ENCODE results near the gene SLX9. TPM values are rescaled to one million over a fixed set of nuclear protein-coding genes. Genes with fewer than 3 reads are reported as not detected.

SLX9 gene
- total RNA-seq, 2 donors from 2014 or later, result 25.3 to 63.9 TPM

GRCh38 chr21:44946254-44947041, 6.6 kb downstream of the SLX9 start:
- no peaks in the 10 kb centered on the region for H3K9me3 Mint-ChIP-seq
- DNase-seq (ENCODE audit: low spot score in 2 of 2) (no peak), ATAC-seq (no peak)
- H3K27ac Mint-ChIP-seq, result no peak overlapping the region
- H3K36me3 Mint-ChIP-seq, result peaks cover 2 to 3% of the 10 kb centered on the region in 2 donors

GRCh38 chr21:44947111-44947929, 7.5 kb downstream of the SLX9 start:
- H3K36me3 Mint-ChIP-seq, result no peaks in the 10 kb centered on the region
- H3K9me3 Mint-ChIP-seq, result no peaks in the 10 kb centered on the region
- ATAC-seq (no peak), DNase-seq (ENCODE audit: low spot score in 2 of 2) (no peak)
- no peak overlapping the region for H3K27ac Mint-ChIP-seq

GRCh38 chr21:44947930-44948331, 8.1 kb downstream of the SLX9 start:
- H3K27ac Mint-ChIP-seq, result no peak overlapping the region
- no peaks in the 10 kb centered on the region for H3K9me3 Mint-ChIP-seq
- ATAC-seq, result no peak
- no peak for DNase-seq (ENCODE audit: low spot score in 2 of 2)
- no peaks in the 10 kb centered on the region for H3K36me3 Mint-ChIP-seq

GRCh38 chr21:44948426-44949120, 8.7 kb downstream of the SLX9 start:
- no peak for ATAC-seq
- Mint-ChIP-seq H3K36me3 (no peaks in the 10 kb centered on the region), H3K27ac (no peak overlapping the region), H3K9me3 (no peaks in the 10 kb centered on the region)
- no peak for DNase-seq (ENCODE audit: low spot score in 2 of 2)

GRCh38 chr21:44949161-44949778, 9.4 kb downstream of the SLX9 start:
- no peaks in the 10 kb centered on the region for H3K36me3 Mint-ChIP-seq
- DNase-seq (ENCODE audit: low spot score in 2 of 2) (no peak), ATAC-seq (peak in 1 of 2 donors; percentile 16)
- no peak overlapping the region for H3K27ac Mint-ChIP-seq
- H3K9me3 Mint-ChIP-seq, result no peaks in the 10 kb centered on the region

- Mint-ChIP-seq H3K9me3 (no peaks in the 10 kb centered on the region), H3K36me3 (no peaks in the 10 kb centered on the region), H3K27ac (no peak overlapping the region)
- DNase-seq (ENCODE audit: low spot score in 2 of 2) (peak in 1 of 2 donors; percentile 89), ATAC-seq (peak; percentile 92 to 95)
Observed at GRCh38 chr21:44949779-44950198, 10.0 kb downstream of the SLX9 start.

GRCh38 chr21:44950351-44950750, 10.5 kb downstream of the SLX9 start:
- H3K36me3 Mint-ChIP-seq, result no peaks in the 10 kb centered on the region
- no peaks in the 10 kb centered on the region for H3K9me3 Mint-ChIP-seq
- H3K27ac Mint-ChIP-seq, result no peak overlapping the region
- ATAC-seq (no peak), DNase-seq (ENCODE audit: low spot score in 2 of 2) (no peak)

- Mint-ChIP-seq H3K36me3 (no peaks in the 10 kb centered on the region), H3K27ac (peak overlapping the region in 1 of 2 donors; percentile 48), H3K9me3 (no peaks in the 10 kb centered on the region)
- ATAC-seq, result no peak
- no peak for DNase-seq (ENCODE audit: low spot score in 2 of 2)
Observed at GRCh38 chr21:44951186-44951915, 11.5 kb downstream of the SLX9 start.

GRCh38 chr21:44952116-44952928, 12.5 kb downstream of the SLX9 start:
- Mint-ChIP-seq H3K36me3 (no peaks in the 10 kb centered on the region), H3K9me3 (no peaks in the 10 kb centered on the region), H3K27ac (peak overlapping the region in 1 of 2 donors; percentile 75)
- ATAC-seq (no peak), DNase-seq (ENCODE audit: low spot score in 2 of 2) (no peak)

- DNase-seq (ENCODE audit: low spot score in 2 of 2), result no peak
- no peak for ATAC-seq
- no peaks in the 10 kb centered on the region for H3K36me3 Mint-ChIP-seq
- peak overlapping the region in 1 of 2 donors; percentile 75 for H3K27ac Mint-ChIP-seq
- no peaks in the 10 kb centered on the region for H3K9me3 Mint-ChIP-seq
Observed at GRCh38 chr21:44952929-44953627, 13.2 kb downstream of the SLX9 start.

GRCh38 chr21:44953628-44954021, 13.8 kb downstream of the SLX9 start:
- H3K36me3 Mint-ChIP-seq, result no peaks in the 10 kb centered on the region
- no peak overlapping the region for H3K27ac Mint-ChIP-seq
- no peaks in the 10 kb centered on the region for H3K9me3 Mint-ChIP-seq
- DNase-seq (ENCODE audit: low spot score in 2 of 2) (no peak), ATAC-seq (no peak)

GRCh38 chr21:44954281-44954771, 14.5 kb downstream of the SLX9 start:
- Mint-ChIP-seq H3K27ac (no peak overlapping the region), H3K36me3 (no peaks in the 10 kb centered on the region), H3K9me3 (no peaks in the 10 kb centered on the region)
- DNase-seq (ENCODE audit: low spot score in 2 of 2), result no peak
- ATAC-seq, result no peak

- H3K27ac Mint-ChIP-seq, result no peak overlapping the region
- no peak for DNase-seq (ENCODE audit: low spot score in 2 of 2)
- H3K9me3 Mint-ChIP-seq, result no peaks in the 10 kb centered on the region
- ATAC-seq, result no peak
- no peaks in the 10 kb centered on the region for H3K36me3 Mint-ChIP-seq
Observed at GRCh38 chr21:44955141-44955797, 15.4 kb downstream of the SLX9 start.

- Mint-ChIP-seq H3K9me3 (no peaks in the 10 kb centered on the region), H3K27ac (no peak overlapping the region), H3K36me3 (no peaks in the 10 kb centered on the region)
- DNase-seq (ENCODE audit: low spot score in 2 of 2) (no peak), ATAC-seq (no peak)
Observed at GRCh38 chr21:44955798-44956175, 16.0 kb downstream of the SLX9 start.
